SHP77 (cell line): ENCODE results near the gene HS3ST5.
"Not testable (repeated sequence)": the region's sequence is repeated elsewhere in the genome, so short reads cannot be mapped to it uniquely, and the experiment has no call there.

Source experiments
- DNase-seq, 2 experiments: peaks; one replicate each; lab custom pipeline; 2025; lab: John Stamatoyannopoulos, UW

HS3ST5 gene

GRCh38 chr6:114334237-114334636 lies 8.6 kb downstream of the HS3ST5 start:
- DNase-seq, result no peak

- no peak for DNase-seq
Observed at GRCh38 chr6:114327074-114327473, 15.7 kb downstream of the HS3ST5 start.

DNA sequence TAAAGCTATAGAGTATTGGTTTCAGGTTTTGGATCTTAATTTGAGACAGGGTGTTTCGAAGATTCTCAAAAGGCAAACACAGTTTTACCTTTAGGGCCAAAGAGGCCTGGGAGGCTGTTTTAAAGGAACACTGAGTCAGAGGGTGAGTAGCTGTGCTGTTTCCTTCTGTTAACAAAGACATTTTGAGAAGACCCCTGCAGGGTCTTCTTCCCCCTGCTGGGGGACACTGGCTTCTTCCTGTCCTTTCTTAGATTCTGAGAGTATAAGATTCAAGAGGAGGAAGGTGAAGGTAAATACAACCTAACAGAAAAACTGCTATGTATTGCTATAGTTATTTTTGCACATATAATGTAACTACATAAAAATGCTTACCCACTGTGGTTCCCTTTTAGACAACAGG lies 19.0 kb downstream of the HS3ST5 start:
- DNase-seq, result no peak

DNA sequence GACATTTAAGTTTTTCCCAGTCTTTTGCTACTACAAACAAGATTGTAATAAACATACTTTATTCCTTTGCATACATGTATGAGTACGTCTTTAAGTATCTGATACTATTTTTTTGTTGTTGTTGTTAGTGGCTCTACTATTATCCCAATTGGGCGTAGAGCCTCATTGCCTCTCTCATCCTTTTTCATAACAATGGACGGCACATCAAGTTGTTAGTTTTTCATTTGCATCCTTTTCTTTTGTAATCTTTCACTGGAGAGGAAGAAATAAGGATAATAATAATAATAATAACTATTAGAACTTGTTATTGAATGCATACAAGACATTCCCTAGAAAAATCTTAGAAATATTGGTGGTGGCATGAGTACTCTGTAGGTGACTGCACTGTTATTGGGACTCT lies 23.1 kb downstream of the HS3ST5 start:
- no peak for DNase-seq

GRCh38 chr6:114315831-114316595 lies 26.8 kb downstream of the HS3ST5 start:
- peak; percentile 36 to 45 for DNase-seq

DNA sequence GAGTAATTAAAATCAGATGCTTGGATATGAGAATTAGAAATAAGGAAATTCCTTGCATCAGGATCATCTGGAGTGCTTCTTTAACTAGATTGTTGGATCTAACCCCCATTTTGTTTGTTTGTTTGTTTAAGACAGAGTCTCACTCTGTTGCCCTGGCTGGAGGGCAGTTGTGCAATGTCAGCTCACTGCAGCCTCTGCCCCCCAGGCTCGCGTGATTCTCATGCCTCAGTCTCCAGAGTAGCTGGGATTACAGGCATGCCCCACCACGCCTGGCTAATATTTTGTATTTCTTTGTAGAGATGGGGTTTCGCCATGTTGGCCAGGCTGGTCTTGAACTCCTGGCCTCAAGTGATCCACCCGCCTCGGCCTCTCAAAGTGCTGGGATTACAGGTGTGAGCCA lies 29.0 kb downstream of the HS3ST5 start:
- DNase-seq, result not testable (repeated sequence)

GRCh38 chr6:114312931-114313330 lies 29.9 kb downstream of the HS3ST5 start:
- DNase-seq, result no peak

GRCh38 chr6:114310053-114310452 lies 32.8 kb downstream of the HS3ST5 start:
- DNase-seq, result no peak

GRCh38 chr6:114304304-114304887 lies 38.4 kb downstream of the HS3ST5 start:
- peak in 1 of 2 experiments; percentile 10 for DNase-seq

- no peak for DNase-seq
Observed at GRCh38 chr6:114301596-114302219, 41.1 kb downstream of the HS3ST5 start.

DNA sequence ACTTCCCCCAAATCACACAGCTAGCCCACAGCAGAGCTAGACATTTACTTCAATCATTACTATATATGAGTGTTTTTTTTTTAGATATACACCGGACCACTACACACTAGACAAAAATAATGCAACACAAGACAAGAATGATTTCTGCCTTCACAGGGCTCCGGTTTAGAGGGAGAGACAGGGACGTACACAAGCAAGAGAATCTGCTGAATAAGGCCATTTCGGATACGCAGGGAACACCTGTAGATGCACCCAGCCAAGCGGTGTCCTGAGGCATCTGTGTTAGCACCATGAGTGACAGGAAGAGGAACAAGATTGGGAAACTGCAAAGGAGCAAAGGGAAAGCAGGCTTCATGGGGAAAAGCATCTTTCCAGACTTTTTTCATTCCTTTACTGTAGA lies 45.7 kb downstream of the HS3ST5 start:
- no peak for DNase-seq

DNA sequence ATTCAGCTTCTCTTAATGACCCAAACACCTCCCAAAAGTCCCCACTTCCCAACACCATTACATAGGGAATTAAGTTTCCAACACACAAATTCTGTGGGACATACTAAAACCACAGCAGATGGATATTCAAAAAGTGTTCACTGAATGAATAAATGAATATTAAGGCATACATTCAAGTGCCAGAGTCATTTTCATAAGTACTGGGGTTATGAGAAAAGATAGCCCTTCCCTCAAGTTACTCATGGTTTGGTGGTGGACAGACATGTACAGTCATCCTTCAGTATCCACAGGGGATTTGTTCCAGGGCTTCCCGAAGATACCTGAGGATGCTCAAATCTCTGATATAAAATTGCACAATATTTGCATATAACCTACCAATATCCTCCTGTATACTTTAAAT lies 50.4 kb downstream of the HS3ST5 start:
- no peak for DNase-seq

DNA sequence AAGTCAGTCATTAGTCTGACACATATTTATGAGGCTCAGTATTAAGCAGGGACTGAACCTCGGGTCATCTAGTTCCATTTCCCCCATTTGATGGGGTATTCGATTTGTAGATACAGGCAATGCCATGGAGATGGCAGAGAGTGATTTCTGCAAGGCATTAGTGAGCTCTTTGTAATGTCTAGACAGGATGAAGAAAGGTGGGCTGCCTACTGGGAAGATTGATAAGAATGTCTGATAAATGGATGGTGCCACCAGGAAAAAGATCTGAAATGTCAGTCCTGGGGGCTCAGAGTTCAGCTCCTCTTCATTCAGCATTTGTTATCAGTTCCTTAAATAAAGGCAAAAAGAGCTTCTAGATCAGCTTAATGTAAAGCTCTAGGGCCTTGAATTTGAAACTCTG lies 51.4 kb downstream of the HS3ST5 start:
- no peak for DNase-seq

- no peak for DNase-seq
Observed at GRCh38 chr6:114290864-114291263, 52.0 kb downstream of the HS3ST5 start.

DNA sequence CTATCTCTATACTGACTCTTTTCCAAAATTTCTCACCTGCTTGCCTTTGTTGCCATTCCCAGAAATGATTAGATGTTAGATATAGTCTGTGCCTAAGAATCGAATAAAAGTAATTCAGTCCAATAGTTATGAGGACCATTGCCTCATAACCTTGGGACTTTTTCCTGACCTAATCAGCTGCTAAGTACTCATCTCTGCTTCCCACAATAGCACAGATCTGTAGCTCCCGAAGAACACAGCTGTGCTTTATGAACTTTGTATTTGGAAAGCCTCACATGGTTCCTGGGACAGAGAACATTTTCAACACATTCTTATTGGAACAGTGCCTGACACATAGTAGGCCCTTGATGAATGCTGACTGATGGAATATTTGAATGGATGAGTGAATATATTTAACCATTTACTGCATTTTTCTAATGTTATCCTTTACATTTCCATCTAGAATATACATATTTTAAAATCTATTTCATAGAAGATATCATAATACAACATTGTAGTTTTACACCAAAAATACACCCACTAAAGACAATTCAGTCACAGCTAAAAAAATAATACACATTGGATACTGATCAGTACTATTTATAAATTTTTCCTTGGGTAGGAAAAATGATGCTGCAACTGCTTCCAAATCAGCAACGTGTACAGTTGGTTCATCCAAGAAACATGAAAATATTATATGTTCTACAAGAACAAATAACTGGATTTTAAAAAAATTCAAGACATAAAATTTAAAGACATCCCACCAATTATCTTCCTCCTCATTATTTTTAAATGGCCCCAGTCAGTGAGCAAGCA lies 53.9 kb downstream of the HS3ST5 start:
- DNase-seq, result no peak

- no peak for DNase-seq
Observed at GRCh38 chr6:114287461-114287860, 55.4 kb downstream of the HS3ST5 start.

DNA sequence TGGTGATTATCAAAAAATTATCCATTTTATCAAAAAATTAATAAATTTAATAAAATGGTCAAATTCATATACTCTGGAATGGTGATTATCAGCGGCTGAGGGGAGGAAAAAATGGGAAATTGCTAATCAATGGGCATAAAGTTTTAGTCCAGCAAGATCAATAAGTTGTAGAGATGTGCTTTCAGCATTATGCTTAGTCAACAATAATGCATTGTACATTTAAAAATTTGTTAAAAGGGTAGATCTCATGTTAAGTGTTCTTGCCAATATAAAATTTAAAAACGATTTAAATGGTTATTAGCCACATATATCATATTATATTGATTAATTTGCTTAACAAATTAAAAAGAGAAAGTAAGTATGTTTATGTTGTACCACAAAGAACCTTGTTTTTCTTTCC lies 56.6 kb downstream of the HS3ST5 start:
- DNase-seq, result no peak

DNA sequence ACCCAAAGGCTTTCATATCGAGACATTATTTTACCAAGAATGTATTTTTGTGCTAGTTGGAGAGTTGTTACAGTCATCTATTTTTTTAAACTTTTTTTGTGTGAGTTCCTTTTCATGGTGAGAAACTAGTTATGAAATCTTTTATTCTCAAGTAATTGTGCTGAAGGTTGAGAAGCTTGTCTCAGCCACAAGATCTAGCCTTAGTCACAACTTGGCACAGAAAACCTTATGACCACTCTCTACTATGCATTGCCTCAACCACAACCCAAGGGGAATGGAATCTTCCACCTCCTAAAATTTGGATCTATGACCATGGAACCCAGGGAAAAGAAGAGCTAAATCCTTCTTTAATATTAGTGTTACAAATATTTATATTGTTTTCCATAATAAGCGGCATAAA lies 58.5 kb downstream of the HS3ST5 start:
- DNase-seq, result no peak

GRCh38 chr6:114282292-114282691 lies 60.5 kb downstream of the HS3ST5 start:
- DNase-seq, result no peak

- no peak for DNase-seq
Observed at GRCh38 chr6:114281496-114281895, 61.3 kb downstream of the HS3ST5 start.

GRCh38 chr6:114280239-114280982 lies 62.4 kb downstream of the HS3ST5 start:
- no peak for DNase-seq

DNA sequence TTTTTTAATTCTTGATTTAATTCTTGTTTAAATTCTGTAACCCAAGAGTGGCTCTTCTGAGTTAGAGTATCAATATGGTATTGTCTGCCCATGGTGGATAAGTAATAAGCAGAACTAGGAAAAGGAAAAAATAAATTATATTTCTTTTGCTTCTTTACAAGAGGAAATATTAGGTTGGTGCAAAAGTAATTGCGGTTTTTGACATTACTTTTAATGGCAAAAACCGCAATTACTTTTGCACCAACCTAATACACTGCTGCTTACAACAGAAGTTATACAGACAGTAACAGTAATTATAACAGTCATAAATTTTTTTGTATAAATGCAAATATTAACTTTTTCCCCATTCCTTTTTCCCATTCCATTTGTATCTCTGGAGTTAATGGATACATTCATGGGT lies 65.6 kb downstream of the HS3ST5 start:
- no peak for DNase-seq
